Prostate gland (tissue), 2 donors: ENCODE results near the gene ACTMAP. TPM values are rescaled to one million over a fixed set of nuclear protein-coding genes. Genes with fewer than 3 reads are reported as not detected.
A peak's percentile ranks its signal among the peaks of the same experiment; 100 is the strongest.

ENCODE experiments used
- DNase-seq: peaks from one replicate; pipeline ENCODE4 v3.0.0-alpha.2; 2019; ENCODE audit warnings: low spot score
- H3K27ac ChIP-seq, 2 donors: fragments of 200-600 bp; sonication (generic); 2 replicates each; pipeline ENCODE4 v1.5.1; 2017 to 2019
- H3K27me3 ChIP-seq: fragments of 200-600 bp; sonication (generic); replicated peaks from 2 replicates; pipeline ENCODE4 v1.5.1; 2019; ENCODE audit not compliant: insufficient read depth
- H3K36me3 ChIP-seq, 2 donors: fragments of 200-600 bp; sonication (generic); 1 replicate in 1 of 2; 2 replicates in 1 of 2; pipeline versions ENCODE4 v1.5.1 to v1.8.1; 2017 to 2019
- H3K4me1 ChIP-seq: fragments of 200-600 bp; sonication (generic); replicated peaks from 2 replicates; pipeline ENCODE4 v1.5.1; 2019
- H3K4me3 ChIP-seq, 2 donors: fragments of 200-600 bp; sonication (generic); 2 replicates each; pipeline ENCODE4 v1.5.1; 2017 to 2019
- H3K9me3 ChIP-seq: fragments of 200-600 bp; sonication (generic); 2 replicates; pipeline ENCODE4 v1.5.1; 2017
- CTCF ChIP-seq, 4 experiments: fragments of 200-600 bp in 2 of 4; fragments of 450-650 bp in 2 of 4; sonication (generic) in 2 of 4; IDR thresholded peaks; 1 replicate in 3 of 4; 2 replicates in 1 of 4; pipeline ENCODE4 v1.5.1; 2016 to 2019; ENCODE audit warnings: antibody characterized with exemption in 4 of 4, mild to moderate bottlenecking in 2 of 4, moderate library complexity in 2 of 4
- POLR2A ChIP-seq: fragments of 450-650 bp; IDR thresholded peaks from one replicate; pipeline ENCODE4 v1.6.1; 2016; ENCODE audit warnings: antibody characterized with exemption, mild to moderate bottlenecking
- POLR2AphosphoS5 ChIP-seq: sonication (generic); formaldehyde crosslinking; IDR thresholded peaks from one replicate; pipeline ENCODE4 v1.6.1; 2017; ENCODE audit warnings: antibody characterized with exemption
- WGBS: methylation state at CpG from one replicate; pipeline ENCODE4 v1.1.5; 2018; 5-methylcytosine and 5-hydroxymethylcytosine counted together
- intact Hi-C: fragments of 100-400 bp; cut with DNase I; formaldehyde crosslinking; loops from one replicate; pipeline ENCODE4 v1.14.2; 2022
- total RNA-seq, 2 donors: library from RNA; depleted of rRNA; stranded (reverse); fragments of >200 nt; gene quantifications; one replicate each; pipeline ENCODE4 v1.1.0, GENCODE V29; 2016

Gene ACTMAP
- total RNA-seq, 2 donors from 2014 or later = 4.4 to 25.2 TPM

- WGBS = 9% methylated on average over 28 of the region's 28 CpGs
- H3K4me1 ChIP-seq = peaks cover 27% of the 10 kb centered on the region
- no peaks in the 10 kb centered on the region for H3K9me3 ChIP-seq
- intact Hi-C loops = loop anchor here (2.0 kb wide), 1 partner anchor 81 kb away; the partner anchor contains the start of genes COQ8B and ITPKC
- peak overlapping the region; percentile 77 to 98 for H3K4me3 ChIP-seq
- DNase-seq = peak; percentile 49
- H3K36me3 ChIP-seq = peaks cover 0 to 6% of the 10 kb centered on the region in 2 donors
- peak overlapping the region; percentile 88 to 97 for H3K27ac ChIP-seq
- TF ChIP-seq POLR2AphosphoS5 (no peak), CTCF (IDR thresholded peaks at IDR 0.05) (peak in 3 of 4 experiments; percentile 17 to 69 (median 56)), POLR2A (no peak)
- H3K27me3 ChIP-seq = no peaks in the 10 kb centered on the region
Measured at GRCh38 chr19:40797963-40798682, 47.8 kb upstream of the ACTMAP start.

GRCh38 chr19:40797166-40797962, 47.1 kb upstream of the ACTMAP start:
- Histone ChIP-seq H3K27ac (peak overlapping the region; percentile 88 to 97), H3K27me3 (no peaks in the 10 kb centered on the region), H3K36me3 (peaks cover 0 to 6% of the 10 kb centered on the region in 2 donors), H3K4me1 (peaks cover 19% of the 10 kb centered on the region), H3K9me3 (no peaks in the 10 kb centered on the region), H3K4me3 (no peak overlapping the region)
- 94% methylated on average over 14 of the region's 14 CpGs for WGBS
- no peak for TF ChIP-seq CTCF (IDR thresholded peaks at IDR 0.05)
- no peak for TF ChIP-seq POLR2AphosphoS5
- no peak for TF ChIP-seq POLR2A
- DNase-seq = no peak
- intact Hi-C loops = loop anchor here (2.0 kb wide), 1 partner anchor 81 kb away; the partner anchor contains the start of genes COQ8B and ITPKC

- H3K36me3 ChIP-seq = no peaks in the 10 kb centered on the region
- intact Hi-C loops = no loop called here
- TF ChIP-seq CTCF (IDR thresholded peaks at IDR 0.05) = no peak
- H3K27me3 ChIP-seq = no peaks in the 10 kb centered on the region
- H3K27ac ChIP-seq = peak overlapping the region; percentile 16 to 53
- H3K4me1 ChIP-seq = no peaks in the 10 kb centered on the region
- DNase-seq = no peak
- H3K9me3 ChIP-seq = no peaks in the 10 kb centered on the region
- H3K4me3 ChIP-seq = no peak overlapping the region
- 69% methylated on average over 3 of the region's 3 CpGs for WGBS
Measured at GRCh38 chr19:40791996-40792395, 41.7 kb upstream of the ACTMAP start.

- intact Hi-C loops = no loop called here
- peak overlapping the region in 1 of 2 donors; percentile 53 for H3K27ac ChIP-seq
- H3K4me3 ChIP-seq = no peak overlapping the region
- 86% methylated on average over 7 of the region's 7 CpGs for WGBS
- no peaks in the 10 kb centered on the region for H3K9me3 ChIP-seq
- no peaks in the 10 kb centered on the region for H3K27me3 ChIP-seq
- no peaks in the 10 kb centered on the region for H3K36me3 ChIP-seq
- TF ChIP-seq CTCF (IDR thresholded peaks at IDR 0.05) = no peak
- TF ChIP-seq POLR2AphosphoS5 = no peak
- no peak for TF ChIP-seq POLR2A
- DNase-seq = no peak
- no peaks in the 10 kb centered on the region for H3K4me1 ChIP-seq
Measured at GRCh38 chr19:40791349-40791748, 41.1 kb upstream of the ACTMAP start.
